Karpas-422 (cell line): Measurements from ENCODE around the gene TRAF7. TPM values are rescaled to one million over a fixed set of nuclear protein-coding genes. Genes with fewer than 3 reads are reported as not detected.

ENCODE experiments used
- DNase-seq: peaks from one replicate; pipeline ENCODE4 v3.0.0-alpha.2; 2015
- H2AFZ ChIP-seq: fragments of 200-600 bp; sonication (generic); 2 replicates; pipeline ENCODE4 v1.6.1; 2014; ENCODE audit warnings: antibody characterized with exemption, low read length, mixed read lengths
- H3K27ac ChIP-seq: fragments of 200-600 bp; sonication (generic); 2 replicates; pipeline ENCODE4 v1.5.1; 2014; ENCODE audit warnings: mild to moderate bottlenecking, low read length, moderate library complexity
- H3K27me3 ChIP-seq: fragments of 200-600 bp; sonication (generic); 2 replicates; pipeline ENCODE4 v1.6.1; 2014; ENCODE audit warnings: low read length, mixed read lengths
- H3K36me3 ChIP-seq: fragments of 200-600 bp; sonication (generic); 2 replicates; pipeline ENCODE4 v1.6.1; 2014; ENCODE audit warnings: low read length, mixed read lengths; ENCODE audit not compliant: insufficient read depth
- H3K4me1 ChIP-seq: fragments of 200-600 bp; sonication (generic); 2 replicates; pipeline ENCODE4 v1.6.1; 2014; ENCODE audit warnings: mild to moderate bottlenecking, low read length, mixed read lengths
- H3K4me2 ChIP-seq: fragments of 200-600 bp; sonication (generic); 2 replicates; pipeline ENCODE4 v1.6.1; 2014; ENCODE audit warnings: low read length, low read depth, mild to moderate bottlenecking; ENCODE audit not compliant: poor library complexity, severe bottlenecking
- H3K4me3 ChIP-seq: fragments of 200-600 bp; sonication (generic); 2 replicates; pipeline ENCODE4 v1.5.1; 2014; ENCODE audit warnings: mild to moderate bottlenecking, antibody characterized with exemption, low read length, mixed read lengths
- H3K79me2 ChIP-seq: fragments of 200-600 bp; sonication (generic); 2 replicates; pipeline ENCODE4 v1.6.1; 2014; ENCODE audit warnings: mild to moderate bottlenecking, low read length, mixed read lengths
- H3K9ac ChIP-seq: fragments of 200-600 bp; sonication (generic); 2 replicates; pipeline ENCODE4 v1.6.0; 2014; ENCODE audit warnings: low read length
- H3K9me2 ChIP-seq: fragments of 200-600 bp; sonication (generic), shearing (Covaris generic); replicated peaks from 2 replicates; pipeline ENCODE4 v1.6.0; 2014; ENCODE audit warnings: mild to moderate bottlenecking, low read length, moderate library complexity; ENCODE audit not compliant: insufficient read depth
- H3K9me3 ChIP-seq: fragments of 300-700, 200-600 bp; sonication (generic); 2 replicates; pipeline ENCODE4 v1.6.1; 2014; ENCODE audit warnings: low read length, mixed read lengths
- H4K20me1 ChIP-seq: fragments of 200-600 bp; sonication (generic); 2 replicates; pipeline ENCODE4 v1.6.1; 2014; ENCODE audit warnings: mild to moderate bottlenecking, antibody characterized with exemption, low read length, low read depth; ENCODE audit not compliant: insufficient read depth
- total RNA-seq: library from RNA; depleted of rRNA; stranded (reverse); fragments of >200 nt; shearing (Covaris generic); gene quantifications from 2 replicates; pipeline ENCODE4 v1.2.3, GENCODE V29; 2014; ENCODE audit warnings: low replicate concordance

Gene TRAF7
- total RNA-seq, 1 experiment from 2014 or later = 68.3 TPM

GRCh38 chr16:2172688-2173335 lies 17.2 kb downstream of the TRAF7 start:
- Histone ChIP-seq H3K9me3 (no peaks in the 10 kb centered on the region), H2AFZ (no peak overlapping the region), H3K9me2 (no peaks in the 10 kb centered on the region), H4K20me1 (no peaks in the 10 kb centered on the region), H3K4me1 (no peaks in the 10 kb centered on the region), H3K4me2 (no peak overlapping the region), H3K36me3 (peaks cover 19% of the 10 kb centered on the region), H3K9ac (no peak overlapping the region), H3K27ac (no peak overlapping the region), H3K4me3 (no peak overlapping the region), H3K79me2 (no peaks in the 10 kb centered on the region), H3K27me3 (no peaks in the 10 kb centered on the region)
- DNase-seq = no peak

DNA sequence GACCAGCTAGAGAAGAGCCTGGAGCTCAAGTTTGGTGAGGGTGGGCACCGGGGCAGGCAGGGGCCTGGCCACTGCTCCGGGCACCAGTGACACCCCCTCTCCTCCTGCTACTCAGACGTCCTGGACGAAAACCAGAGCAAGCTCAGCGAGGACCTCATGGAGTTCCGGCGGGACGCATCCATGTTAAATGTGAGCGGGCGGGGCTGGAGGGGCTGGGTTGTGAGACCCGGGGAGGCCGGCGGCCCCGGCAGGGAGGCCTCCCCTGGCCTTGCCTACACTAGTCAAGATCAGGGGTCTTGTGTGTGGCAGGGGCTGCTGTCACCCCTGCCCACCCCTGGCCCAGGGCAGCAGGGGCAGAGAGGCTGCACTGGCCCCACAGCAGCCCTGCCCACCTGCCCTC lies 17.8 kb downstream of the TRAF7 start:
- no peak overlapping the region for H3K4me3 ChIP-seq
- no peak overlapping the region for H3K9ac ChIP-seq
- no peaks in the 10 kb centered on the region for H3K9me2 ChIP-seq
- H3K27me3 ChIP-seq = no peaks in the 10 kb centered on the region
- no peaks in the 10 kb centered on the region for H3K9me3 ChIP-seq
- no peak for DNase-seq
- H3K4me1 ChIP-seq = no peaks in the 10 kb centered on the region
- H4K20me1 ChIP-seq = no peaks in the 10 kb centered on the region
- no peak overlapping the region for H3K4me2 ChIP-seq
- peaks cover 19% of the 10 kb centered on the region for H3K36me3 ChIP-seq
- no peak overlapping the region for H3K27ac ChIP-seq
- H3K79me2 ChIP-seq = no peaks in the 10 kb centered on the region
- H2AFZ ChIP-seq = no peak overlapping the region

GRCh38 chr16:2173916-2174315 lies 18.3 kb downstream of the TRAF7 start:
- Histone ChIP-seq H3K36me3 (peaks cover 19% of the 10 kb centered on the region), H3K4me3 (no peak overlapping the region)

GRCh38 chr16:2174396-2175131 lies 19.0 kb downstream of the TRAF7 start:
- Histone ChIP-seq H3K79me2 (no peaks in the 10 kb centered on the region), H3K27me3 (no peaks in the 10 kb centered on the region), H3K9ac (no peak overlapping the region), H3K4me3 (no peak overlapping the region), H4K20me1 (no peaks in the 10 kb centered on the region), H3K4me2 (no peak overlapping the region), H3K9me3 (no peaks in the 10 kb centered on the region), H3K36me3 (peaks cover 19% of the 10 kb centered on the region), H3K27ac (no peak overlapping the region), H2AFZ (no peak overlapping the region), H3K4me1 (no peaks in the 10 kb centered on the region), H3K9me2 (no peaks in the 10 kb centered on the region)
- DNase-seq = no peak

More at GRCh38 chr16:2173916-2174315, 18.3 kb downstream of the TRAF7 start:
- H3K4me2 ChIP-seq = no peak overlapping the region
- no peaks in the 10 kb centered on the region for H3K9me3 ChIP-seq
- no peaks in the 10 kb centered on the region for H3K27me3 ChIP-seq
- no peaks in the 10 kb centered on the region for H3K79me2 ChIP-seq
- no peaks in the 10 kb centered on the region for H3K9me2 ChIP-seq
- H3K9ac ChIP-seq = no peak overlapping the region
- no peaks in the 10 kb centered on the region for H3K4me1 ChIP-seq
- H2AFZ ChIP-seq = no peak overlapping the region
- H3K27ac ChIP-seq = no peak overlapping the region
- no peak for DNase-seq
- no peaks in the 10 kb centered on the region for H4K20me1 ChIP-seq

GRCh38 chr16:2175454-2175853 lies 19.9 kb downstream of the TRAF7 start:
- Histone ChIP-seq H2AFZ (no peak overlapping the region), H4K20me1 (no peaks in the 10 kb centered on the region), H3K4me3 (no peak overlapping the region), H3K9me3 (no peaks in the 10 kb centered on the region), H3K27me3 (no peaks in the 10 kb centered on the region), H3K4me2 (no peak overlapping the region), H3K79me2 (no peaks in the 10 kb centered on the region), H3K9ac (no peak overlapping the region), H3K4me1 (no peaks in the 10 kb centered on the region), H3K27ac (no peak overlapping the region), H3K9me2 (no peaks in the 10 kb centered on the region), H3K36me3 (peaks cover 19% of the 10 kb centered on the region)
- no peak for DNase-seq

DNA sequence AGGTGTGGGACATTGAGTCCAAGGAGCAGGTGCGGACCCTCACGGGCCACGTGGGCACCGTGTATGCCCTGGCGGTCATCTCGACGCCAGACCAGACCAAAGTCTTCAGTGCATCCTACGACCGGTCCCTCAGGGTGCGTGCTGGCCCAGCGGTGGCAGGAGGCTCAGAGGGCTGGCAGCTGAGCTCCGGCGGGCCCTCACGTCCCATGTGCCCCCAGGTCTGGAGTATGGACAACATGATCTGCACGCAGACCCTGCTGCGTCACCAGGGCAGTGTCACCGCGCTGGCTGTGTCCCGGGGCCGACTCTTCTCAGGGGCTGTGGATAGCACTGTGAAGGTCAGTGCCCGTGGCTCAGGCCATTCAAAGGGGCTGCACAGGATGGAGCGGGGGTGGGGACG lies 20.5 kb downstream of the TRAF7 start:
- H3K9ac ChIP-seq = no peak overlapping the region
- H3K36me3 ChIP-seq = peaks cover 19% of the 10 kb centered on the region
- H3K4me1 ChIP-seq = no peaks in the 10 kb centered on the region
- H3K9me2 ChIP-seq = no peaks in the 10 kb centered on the region
- H3K79me2 ChIP-seq = no peaks in the 10 kb centered on the region
- no peaks in the 10 kb centered on the region for H3K27me3 ChIP-seq
- no peak overlapping the region for H3K4me2 ChIP-seq
- no peak for DNase-seq
- no peak overlapping the region for H3K27ac ChIP-seq
- no peaks in the 10 kb centered on the region for H3K9me3 ChIP-seq
- no peak overlapping the region for H2AFZ ChIP-seq
- no peaks in the 10 kb centered on the region for H4K20me1 ChIP-seq
- H3K4me3 ChIP-seq = no peak overlapping the region

- no peaks in the 10 kb centered on the region for H3K4me1 ChIP-seq
- no peak overlapping the region for H3K9ac ChIP-seq
- no peak overlapping the region for H3K4me2 ChIP-seq
- no peaks in the 10 kb centered on the region for H3K9me2 ChIP-seq
- H4K20me1 ChIP-seq = no peaks in the 10 kb centered on the region
- no peak for DNase-seq
- no peaks in the 10 kb centered on the region for H3K9me3 ChIP-seq
- no peaks in the 10 kb centered on the region for H3K27me3 ChIP-seq
- no peaks in the 10 kb centered on the region for H3K79me2 ChIP-seq
- H3K4me3 ChIP-seq = no peak overlapping the region
- no peak overlapping the region for H2AFZ ChIP-seq
- H3K27ac ChIP-seq = no peak overlapping the region
- H3K36me3 ChIP-seq = peaks cover 19% of the 10 kb centered on the region
These were observed 21.5 kb downstream of the TRAF7 start for GRCh38 chr16:2177101-2177500.

DNA sequence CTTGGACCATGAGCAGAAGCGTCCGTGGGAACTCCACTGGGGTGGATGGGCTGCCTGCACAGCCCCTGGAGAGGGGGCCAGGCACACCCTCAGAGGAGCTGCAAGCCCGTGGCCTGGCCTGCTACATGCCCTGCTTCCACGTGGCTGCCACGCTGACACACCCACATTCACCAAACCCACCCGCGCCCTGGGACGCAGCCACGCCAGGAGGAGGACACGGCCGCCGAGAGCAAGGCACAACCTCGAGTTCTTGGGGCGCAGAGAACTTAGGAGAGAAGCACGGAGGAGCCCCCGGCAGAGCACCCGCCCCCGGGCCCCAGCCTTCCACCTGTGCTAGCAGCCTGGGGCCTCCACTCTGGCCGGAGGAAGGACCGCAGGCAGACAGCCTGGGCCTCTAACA lies 22.0 kb downstream of the TRAF7 start:
- Histone ChIP-seq H3K79me2 (no peaks in the 10 kb centered on the region), H3K27me3 (no peaks in the 10 kb centered on the region), H2AFZ (no peak overlapping the region), H3K27ac (no peak overlapping the region), H4K20me1 (no peaks in the 10 kb centered on the region), H3K36me3 (peaks cover 19% of the 10 kb centered on the region), H3K9me3 (no peaks in the 10 kb centered on the region), H3K4me3 (no peak overlapping the region), H3K4me1 (no peaks in the 10 kb centered on the region), H3K9me2 (no peaks in the 10 kb centered on the region), H3K4me2 (no peak overlapping the region), H3K9ac (no peak overlapping the region)
- DNase-seq = no peak
